Brain pericyte (primary cell): ENCODE results near the gene RAB14.

ENCODE experiments used
- DNase-seq: peaks from one replicate; pipeline ENCODE4 v3.0.0-alpha.2; 2012; ENCODE audit warnings: low read depth, low spot score

Gene RAB14

DNA sequence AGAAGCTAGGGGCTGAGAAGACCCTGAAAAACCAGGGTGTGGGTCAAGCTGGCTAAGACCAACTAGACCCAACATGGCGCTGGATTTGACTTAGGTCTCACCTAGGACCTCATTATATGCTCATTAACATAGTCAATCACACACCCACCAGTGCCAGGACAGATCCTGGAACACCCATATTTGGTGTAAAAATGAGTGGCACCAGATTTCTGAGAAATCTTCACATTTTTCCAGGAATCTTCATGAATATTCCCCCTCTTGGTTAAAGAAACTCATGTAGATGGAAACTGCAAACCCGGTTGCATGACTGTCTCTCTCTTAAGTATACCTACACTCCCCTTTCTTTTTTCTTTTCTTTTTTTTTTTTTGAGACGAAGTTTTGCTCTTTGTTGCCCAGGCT, 17.9 kb upstream of the RAB14 start:
- no peak for DNase-seq

DNA sequence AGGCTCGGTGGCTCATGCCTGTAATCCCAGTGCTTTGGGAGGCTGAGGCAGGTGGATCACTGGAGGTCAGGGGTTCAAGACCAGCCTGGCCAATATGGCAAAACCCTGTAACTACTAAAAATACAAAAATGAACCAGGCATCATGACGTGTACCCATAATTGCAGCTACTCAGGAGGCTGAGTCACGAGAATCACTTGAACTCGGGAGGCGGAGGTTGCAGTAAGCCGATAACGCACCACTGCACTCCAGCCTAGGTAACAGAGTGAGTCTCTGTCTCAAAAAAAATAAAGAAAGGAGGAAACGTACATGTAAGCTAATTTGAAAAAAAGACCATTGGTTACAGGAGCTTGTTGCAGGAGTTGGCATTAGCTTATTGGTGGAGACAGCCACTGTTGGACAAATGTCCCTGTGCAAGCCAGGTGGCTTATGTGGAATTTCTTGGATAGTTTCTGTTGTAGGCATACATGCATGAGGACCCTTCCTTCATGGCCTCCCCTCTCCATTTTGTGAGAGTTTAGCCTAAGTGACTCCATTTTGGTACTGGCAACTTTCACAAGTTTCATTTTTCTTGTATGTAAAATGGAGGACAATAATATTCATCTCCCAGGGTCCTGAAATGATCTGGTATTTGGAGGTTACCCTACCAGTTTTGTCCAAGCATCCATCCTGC, 16.8 kb upstream of the RAB14 start:
- no peak for DNase-seq

DNA sequence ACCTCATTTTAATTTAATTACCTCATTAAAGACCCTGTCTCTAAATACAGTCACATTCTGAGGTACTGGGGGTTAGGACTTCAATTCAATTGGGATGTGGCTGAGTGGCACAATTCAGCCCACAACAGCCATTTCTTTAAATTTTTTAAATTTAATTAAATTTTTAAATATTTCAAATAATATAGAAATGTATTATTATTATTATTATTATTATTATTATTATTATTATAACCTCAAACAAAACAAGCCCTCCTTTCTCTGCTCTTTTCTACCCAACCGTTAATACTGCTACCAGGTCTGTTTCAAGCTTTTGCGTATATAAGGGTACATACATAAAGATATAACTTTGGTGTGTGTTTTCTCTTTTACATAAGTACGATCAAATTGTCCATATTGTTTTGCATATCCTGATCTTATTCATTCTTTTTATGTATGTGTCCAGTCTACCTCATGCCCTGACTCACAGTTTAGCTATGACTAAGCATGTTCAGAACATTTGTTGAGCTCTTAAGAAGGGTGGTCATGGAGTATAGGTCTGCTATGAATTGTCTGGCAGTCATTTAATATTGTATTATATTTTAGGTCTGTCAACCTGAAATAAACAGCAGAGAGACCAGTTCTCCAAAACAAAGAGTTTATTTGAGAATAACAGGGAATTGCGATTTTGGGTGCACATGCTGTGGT, 16.1 kb upstream of the RAB14 start:
- no peak for DNase-seq

DNA sequence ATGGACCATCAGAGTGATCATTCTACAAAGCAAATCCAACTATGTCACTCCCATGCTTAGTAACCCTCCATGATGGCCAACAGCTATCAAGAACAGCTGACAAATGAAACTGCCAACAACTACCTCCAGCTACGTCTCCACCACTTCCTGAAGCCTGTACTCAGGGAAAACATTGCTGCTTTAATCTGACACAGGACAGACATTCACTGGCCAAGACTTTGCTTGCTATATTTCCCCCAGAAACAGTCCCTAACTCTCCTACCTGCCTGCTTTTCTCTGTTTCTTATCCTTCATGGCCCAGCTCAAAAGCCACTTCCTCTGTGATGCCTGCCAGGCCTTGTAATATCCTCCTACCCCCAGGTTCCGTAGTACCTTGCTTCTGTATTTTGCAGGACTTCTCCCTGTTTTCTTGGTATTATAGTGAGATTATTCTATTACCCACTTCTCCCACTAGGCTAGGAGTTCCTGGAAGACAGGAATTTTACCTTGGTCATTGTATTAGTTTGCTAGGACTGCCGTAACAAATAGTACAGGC, 14.7 kb upstream of the RAB14 start:
- no peak for DNase-seq

DNA sequence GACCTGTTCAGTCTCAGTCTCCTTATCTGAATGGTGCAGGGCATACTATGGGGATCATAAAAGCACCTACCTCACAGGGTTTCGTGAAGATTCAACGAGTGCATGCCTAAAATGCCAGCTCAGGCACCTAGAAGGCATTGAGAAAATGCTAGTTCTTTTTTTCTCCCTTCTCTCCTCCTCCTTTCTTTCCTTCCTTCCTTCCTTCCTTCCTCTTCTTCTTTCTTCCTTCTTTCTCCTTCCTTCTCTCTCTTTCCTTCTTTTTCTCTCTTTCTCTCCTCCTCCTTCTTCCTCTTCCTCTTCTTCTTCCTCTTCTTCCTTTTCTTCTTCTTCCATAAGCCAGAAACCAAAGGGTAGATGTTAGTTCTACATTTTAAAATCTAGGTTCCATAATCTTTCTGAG, 12.3 kb upstream of the RAB14 start:
- no peak for DNase-seq

DNA sequence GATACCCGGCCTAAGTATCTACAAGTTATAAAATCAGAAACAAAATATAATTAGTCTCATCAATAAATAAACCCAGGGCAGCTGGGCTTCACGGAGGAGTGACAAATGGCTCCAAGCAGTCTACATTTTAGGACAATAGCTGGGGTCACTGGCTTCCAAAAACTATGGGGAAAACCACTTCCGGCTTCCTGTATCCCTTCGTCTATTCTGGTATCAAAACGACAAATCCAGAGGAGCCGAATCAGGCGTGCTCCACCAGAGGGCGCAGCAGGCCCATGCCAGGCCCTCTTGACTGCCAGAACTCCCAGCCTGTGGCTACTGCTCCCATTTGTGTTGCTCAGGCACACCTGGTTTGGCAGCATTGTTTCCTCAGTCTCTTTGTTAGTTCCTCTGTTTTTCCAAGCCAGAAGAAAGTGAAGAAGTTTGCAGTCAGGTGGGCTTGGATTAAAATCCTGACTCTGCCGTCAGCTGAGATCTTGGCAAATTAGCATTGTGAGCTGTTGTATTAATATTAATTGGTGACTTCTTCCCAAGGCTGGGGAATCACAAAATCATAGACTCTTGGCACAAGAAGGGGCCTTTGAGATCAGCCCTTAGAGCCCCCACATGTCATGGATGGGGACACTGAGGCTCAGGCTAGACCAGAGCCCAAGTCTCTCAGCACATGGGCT, 11.6 kb upstream of the RAB14 start:
- peak; percentile 60 for DNase-seq

DNA sequence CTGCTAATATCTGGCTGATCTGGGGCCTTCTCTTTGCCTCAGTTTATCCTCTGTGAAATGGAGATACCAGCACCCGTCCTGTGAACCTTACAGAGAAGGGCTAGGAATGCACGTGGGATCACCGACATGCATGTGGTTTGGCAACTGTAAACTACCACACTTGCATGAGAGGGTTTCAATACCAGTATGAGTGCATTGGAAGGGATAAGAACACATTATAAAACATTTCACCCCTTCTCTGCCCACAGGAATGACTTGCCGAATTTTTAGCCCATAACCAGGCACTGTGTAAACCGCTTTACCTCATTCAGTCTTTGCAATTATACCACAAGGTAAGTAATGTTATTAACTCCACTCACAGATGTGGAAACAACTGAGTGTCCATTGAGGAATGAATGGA, 8.9 kb upstream of the RAB14 start:
- no peak for DNase-seq

DNA sequence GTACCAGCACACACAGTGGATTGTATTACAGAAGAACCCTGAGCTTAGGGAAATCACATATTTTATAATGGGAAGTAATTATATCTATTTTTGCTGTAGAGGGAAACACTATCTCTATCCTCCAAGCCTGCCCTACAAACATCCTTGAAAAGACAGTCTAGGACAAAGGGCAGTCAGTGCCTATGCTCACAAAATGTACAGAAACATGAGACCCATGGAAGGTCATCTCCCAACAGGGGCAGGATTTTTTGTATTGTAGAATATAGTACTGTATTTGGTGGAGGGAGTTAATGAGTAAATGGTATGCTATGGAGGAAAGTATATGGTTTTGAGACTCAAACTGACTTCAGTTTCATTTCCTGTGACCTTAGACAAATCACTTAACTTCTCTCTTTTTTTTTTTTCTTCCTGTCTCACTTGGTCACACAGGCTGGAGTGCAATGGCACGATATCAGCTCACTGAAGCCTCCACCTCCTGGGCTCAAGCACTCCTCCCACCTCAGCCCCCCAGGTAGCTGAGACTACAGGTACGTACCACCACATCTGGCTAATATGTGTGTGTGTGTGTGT, 5.8 kb upstream of the RAB14 start:
- no peak for DNase-seq

DNA sequence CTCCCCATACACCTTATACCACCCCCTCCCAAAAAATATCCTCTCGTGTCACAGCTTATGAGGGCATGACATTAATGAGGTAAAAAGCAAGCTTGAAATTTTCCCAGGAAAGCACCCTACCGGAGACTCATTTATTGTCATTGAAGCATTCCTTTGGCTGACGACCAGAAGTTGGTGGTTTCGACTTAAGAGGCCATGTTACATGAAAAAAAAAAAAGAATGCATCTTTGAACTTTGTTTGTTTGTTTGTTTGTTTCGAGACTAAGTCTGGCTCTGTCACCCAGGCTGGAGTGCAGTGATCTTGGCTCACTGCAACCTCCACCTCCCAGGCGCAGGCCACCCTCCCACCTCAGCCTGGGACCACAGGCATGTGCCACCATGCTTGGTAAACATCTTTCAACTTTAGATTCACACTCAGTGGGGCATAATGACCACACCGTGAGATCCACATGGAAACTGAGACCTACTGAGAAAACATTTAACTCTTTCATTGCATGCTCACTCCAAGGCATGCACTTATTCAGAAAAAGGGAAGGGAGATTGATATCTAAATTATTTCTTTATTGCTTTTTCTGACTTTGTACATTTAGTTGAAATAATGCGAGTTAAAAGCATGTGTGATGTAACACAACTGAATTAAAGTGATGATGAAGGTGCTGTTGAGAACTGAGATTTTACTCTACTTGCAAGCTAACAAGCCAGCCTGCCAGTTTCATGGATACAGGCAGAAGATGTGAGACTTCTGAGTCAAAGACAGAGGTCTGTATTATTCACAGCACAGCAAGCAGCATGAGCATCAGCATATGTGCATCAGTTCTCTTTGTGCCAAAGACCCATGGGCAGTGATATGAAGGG, 5.1 kb upstream of the RAB14 start:
- DNase-seq = no peak

DNA sequence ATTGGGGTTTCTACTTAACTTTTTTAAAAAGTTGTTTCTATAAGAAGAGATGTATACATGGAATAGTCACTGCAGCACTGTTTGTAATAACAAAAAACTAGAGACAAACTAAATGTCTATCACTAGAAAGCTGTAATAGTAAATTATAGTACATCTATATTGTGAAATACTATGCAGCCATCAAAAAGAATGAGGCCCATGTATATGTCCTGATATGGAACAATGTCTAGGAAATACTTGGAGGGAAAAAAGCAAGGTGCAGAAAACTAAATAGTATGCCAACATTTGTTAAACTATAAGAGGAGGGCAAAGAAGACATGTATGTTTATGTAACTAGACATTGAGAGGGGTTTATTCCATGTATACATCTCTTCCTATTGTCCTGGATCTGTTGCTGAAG, 2.9 kb upstream of the RAB14 start:
- DNase-seq = no peak

DNA sequence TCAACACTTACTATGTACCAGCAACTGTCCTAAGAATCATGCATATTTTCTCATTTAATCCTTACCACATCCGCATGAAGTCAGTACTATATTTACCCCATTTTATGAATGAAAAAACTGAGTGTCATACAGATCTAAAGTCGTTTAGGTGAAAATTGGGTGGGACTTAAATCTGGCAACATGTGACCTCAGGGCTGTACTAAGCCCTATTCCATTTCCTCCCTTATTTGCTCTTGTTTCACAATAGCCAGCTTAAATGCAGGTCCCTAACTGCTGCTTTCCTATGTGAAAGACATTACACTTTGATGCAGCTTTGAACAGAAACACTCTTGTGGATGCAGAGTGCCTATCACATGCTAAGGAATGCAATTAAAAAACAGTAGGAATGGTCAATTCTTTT, 2.5 kb upstream of the RAB14 start:
- no peak for DNase-seq

DNA sequence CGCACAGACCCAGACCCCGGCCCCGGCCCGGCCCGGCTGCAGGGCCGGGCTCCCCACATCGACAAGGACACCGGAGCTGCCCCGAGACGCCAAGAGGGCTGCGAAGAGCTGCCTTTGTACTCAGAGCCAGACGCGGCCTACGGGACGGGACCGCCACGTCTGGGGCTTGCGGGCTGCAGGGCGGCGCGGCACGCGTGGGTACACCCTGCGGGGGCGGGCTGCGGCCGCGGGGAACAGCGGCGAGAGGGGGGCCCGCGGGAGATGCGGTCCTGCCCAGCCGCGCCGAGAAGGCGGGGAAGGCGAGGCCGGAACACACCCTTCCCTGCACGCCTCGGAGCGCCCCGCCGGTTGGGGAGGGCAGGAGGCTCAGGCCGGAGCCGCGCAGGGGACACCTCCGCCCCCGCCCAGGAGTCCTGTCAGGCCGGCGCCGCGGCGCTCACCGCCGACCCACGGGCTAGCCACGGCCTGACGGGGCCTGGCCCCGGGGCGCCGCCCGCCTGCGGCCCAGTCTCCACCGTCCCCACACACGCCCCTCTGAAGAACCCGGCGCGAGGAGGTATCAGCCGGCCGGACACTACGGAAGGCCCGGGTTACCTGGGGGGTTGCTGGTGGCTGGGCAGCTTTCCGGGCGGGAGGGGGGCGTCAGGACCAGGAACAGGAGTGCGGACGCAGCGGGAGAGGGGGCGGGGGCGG, 478 bp downstream of the RAB14 start:
- DNase-seq = no peak

DNA sequence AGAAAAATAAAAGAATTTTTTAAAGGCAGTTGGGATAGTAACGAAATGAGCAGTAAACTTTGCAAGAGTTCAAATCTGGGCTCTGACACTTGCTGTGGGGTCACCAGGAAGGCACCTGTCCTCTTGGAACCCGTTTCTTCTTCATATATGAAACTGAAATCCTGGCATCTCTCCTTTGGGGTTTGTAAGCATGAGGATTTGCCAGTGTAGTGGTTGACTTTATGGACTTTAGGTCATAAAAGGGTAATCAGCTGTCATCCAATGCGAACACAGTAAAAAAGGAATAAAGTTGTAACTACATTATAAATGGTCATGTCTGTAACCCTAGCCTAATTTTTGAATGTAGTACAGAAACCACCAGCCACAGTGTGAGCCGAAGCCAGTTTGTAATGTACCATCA, 1.3 kb downstream of the RAB14 start:
- DNase-seq = no peak

DNA sequence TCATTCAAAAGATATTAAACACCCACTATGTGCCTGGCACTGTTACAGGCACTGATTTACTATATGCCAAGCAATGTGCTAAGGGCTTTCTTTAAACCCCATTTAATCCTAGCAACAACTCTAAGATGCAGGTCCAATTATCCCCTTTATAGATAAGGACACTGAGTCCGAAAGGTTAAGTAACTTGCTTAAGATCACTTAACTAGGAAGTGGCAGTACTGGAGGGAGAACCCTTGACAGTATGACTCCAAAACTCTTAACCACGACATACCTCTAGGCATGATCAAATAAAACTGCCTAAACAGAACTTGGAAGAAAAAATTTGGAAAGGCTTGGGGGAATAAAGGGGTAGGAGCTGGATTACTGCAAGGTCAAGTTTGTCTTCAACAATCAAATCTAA, 1.7 kb downstream of the RAB14 start:
- no peak for DNase-seq

DNA sequence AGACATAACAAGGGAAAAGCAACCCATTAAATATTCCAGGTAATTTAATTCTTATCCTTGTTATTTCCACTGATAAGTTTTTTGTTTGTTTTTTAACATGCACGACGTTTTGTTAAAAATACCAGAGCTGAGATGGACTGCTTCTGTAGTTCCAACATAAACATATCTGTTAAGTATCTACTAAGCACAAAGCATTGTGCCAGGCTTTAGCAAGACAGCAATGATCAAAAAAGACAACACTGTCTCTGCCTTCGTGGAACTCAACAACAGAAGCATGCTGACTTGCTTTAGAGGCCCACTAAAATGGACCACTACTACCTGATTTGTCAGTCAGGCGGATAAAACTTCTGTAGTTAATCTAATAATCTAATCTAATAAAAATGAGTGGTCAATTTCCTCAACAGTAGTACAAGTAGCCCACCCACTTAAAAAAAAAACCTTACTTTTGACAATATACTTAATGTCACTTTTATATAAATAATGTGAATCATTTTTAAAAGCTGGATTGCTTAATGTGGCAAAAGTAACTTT, 3.1 kb downstream of the RAB14 start:
- no peak for DNase-seq

DNA sequence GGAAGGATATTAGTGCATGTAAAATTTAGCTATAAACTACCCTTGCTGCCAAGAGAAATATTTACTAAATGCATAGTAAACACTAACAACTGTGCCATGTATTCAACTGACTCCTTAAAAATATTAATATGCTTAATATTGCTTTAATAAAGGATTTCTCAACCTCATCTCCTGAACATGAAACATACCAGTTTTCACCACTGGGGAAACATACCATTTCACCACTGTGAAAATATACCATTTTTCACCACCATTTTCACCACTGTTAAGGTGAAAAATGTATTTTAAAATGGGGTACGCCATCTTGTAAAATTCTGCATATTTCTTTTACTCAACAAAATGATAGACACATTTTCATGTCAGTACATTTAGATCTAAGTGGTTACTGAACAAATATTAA, 4.5 kb downstream of the RAB14 start:
- DNase-seq = no peak

DNA sequence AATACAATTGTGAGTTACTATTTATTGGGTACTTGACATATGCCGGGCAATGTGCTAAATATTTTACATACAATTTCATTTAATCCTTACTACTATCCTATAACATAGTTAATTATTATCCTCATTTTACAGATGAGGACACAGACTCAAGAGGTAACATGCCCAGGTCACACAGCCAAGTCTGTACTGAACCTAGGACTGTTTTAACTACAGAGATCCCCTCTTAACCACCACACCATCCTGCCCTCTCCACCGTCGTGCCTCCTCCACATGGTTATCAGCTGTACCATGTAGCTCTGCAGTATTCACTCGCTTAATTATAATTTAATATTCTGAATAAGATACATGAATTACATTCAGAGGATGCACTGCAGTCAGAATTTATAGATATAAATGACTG, 5.3 kb downstream of the RAB14 start:
- DNase-seq = no peak

DNA sequence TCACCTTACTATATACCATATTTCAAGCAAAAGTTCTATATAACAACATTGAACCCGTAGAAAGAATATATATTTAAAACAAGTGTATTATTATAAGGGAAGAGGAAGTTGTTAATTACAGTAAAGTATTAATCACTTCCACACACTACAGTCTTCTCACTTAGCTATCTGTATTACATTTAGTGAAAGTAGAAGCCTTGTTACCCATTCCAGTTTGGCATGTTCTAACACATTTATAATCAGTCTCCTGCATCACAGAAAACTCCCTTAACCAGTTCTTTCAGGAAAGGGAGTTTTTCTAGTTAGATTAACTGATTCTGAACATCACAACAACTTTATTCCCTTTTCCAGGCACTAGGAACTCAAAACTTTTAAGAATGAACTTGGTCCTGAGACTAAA, 6.9 kb downstream of the RAB14 start:
- DNase-seq = no peak

DNA sequence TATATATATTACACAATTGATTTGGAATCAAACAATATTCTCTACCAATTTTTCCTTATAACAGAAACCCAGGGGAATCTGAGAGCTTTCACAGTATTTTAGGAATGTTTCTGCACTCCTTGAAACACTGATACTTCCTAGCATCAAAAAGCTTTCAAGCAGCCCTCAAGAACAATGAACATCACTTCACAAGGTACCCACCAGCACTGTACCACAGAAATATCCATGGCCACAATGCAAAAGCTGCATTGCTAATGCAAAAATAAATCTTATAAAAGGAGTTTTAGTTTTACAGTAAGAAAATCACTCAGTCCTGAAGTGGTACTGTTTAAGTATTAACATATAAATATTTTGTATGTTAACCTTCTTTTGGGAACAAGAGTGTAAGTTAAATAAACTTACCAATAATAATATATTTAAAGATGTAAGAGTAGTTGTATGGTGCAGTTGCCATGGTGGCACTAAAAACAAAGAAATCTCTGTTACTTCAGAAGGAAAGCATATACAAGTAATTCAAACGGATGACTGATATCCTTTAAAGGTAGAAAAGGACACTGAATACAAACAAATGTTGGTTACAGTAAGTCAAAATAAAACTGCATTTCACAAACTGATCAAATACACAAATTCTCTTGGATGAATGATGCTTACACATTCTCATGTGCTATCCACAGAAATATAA, 8.6 kb downstream of the RAB14 start:
- no peak for DNase-seq

DNA sequence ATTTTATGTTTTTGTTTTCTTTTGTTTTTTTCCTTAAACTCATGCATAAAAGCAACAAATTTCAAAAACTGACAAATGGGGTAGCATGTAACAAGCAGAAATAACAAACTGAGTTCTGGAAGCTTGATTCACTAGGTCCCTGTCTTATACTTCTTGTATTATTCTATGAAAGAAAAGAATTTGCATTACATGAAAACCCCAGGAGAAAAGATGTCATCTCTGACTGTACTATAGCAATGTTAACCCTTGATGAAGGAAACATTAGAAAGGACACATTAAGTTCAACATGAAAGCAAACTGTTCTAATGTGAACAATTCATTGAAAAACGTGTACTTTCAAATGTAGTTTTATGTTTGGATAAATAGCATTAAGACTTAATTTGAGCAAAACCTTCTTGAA, 9.2 kb downstream of the RAB14 start:
- no peak for DNase-seq
